WERI-Rb-1 (cell line): Measurements from ENCODE around the gene ANKRD50.

Source experiments
- DNase-seq: peaks from one replicate; pipeline ENCODE4 v3.0.0-alpha.2; 2020
- H3K27ac ChIP-seq: fragments of 250-450 bp; sonication (Bioruptor Pico); 2 replicates; pipeline ENCODE4 v1.5.1; 2020; ENCODE audit warnings: mild to moderate bottlenecking, moderate library complexity
- H3K27me3 ChIP-seq: fragments of 250-450 bp; sonication (Bioruptor Pico); 2 replicates; pipeline ENCODE4 v1.5.1; 2021; ENCODE audit warnings: mild to moderate bottlenecking, low read depth, moderate library complexity; ENCODE audit not compliant: insufficient read depth, severe bottlenecking
- H3K36me3 ChIP-seq: fragments of 250-450 bp; sonication (Bioruptor Pico); 2 replicates; pipeline ENCODE4 v1.5.1; 2020; ENCODE audit warnings: mild to moderate bottlenecking, moderate library complexity
- H3K4me3 ChIP-seq: 2 replicates; pipeline ENCODE4 v1.5.1; 2011; ENCODE audit warnings: low read depth, mild to moderate bottlenecking, control low read depth, low read length
- H3K9me3 ChIP-seq: fragments of 250-450 bp; sonication (Bioruptor Pico); 2 replicates; pipeline ENCODE4 v1.5.1; 2021; ENCODE audit warnings: mild to moderate bottlenecking, moderate library complexity; ENCODE audit not compliant: severe bottlenecking
- TF ChIP-seq, protein P1 (sequence below): IDR thresholded peaks from 2 replicates; pipeline ENCODE4 v1.5.1; 2011; ENCODE audit warnings: low read depth, mild to moderate bottlenecking, control low read depth, inconsistent platforms, low read length

Gene ANKRD50

DNA sequence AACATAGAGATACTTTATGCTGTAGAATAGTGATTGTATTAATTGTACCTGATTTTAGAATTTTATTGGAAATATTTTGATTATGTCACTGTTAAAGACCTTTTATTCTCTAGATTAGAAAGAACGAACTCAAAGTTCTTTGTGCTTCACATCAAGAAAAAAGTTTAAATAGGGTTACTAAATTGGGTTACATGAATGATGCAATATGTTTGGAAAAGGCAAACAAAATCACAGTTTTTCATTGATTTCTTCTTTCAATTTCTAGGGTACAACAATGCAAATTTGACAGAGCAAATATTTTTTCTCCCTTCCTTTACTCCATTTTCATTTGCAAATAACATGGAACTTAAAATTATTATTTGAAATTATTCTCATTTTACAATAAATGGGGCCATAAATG is 24.0 kb upstream of the ANKRD50 start:
- TF ChIP-seq, protein P1, sequence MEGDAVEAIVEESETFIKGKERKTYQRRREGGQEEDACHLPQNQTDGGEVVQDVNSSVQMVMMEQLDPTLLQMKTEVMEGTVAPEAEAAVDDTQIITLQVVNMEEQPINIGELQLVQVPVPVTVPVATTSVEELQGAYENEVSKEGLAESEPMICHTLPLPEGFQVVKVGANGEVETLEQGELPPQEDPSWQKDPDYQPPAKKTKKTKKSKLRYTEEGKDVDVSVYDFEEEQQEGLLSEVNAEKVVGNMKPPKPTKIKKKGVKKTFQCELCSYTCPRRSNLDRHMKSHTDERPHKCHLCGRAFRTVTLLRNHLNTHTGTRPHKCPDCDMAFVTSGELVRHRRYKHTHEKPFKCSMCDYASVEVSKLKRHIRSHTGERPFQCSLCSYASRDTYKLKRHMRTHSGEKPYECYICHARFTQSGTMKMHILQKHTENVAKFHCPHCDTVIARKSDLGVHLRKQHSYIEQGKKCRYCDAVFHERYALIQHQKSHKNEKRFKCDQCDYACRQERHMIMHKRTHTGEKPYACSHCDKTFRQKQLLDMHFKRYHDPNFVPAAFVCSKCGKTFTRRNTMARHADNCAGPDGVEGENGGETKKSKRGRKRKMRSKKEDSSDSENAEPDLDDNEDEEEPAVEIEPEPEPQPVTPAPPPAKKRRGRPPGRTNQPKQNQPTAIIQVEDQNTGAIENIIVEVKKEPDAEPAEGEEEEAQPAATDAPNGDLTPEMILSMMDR: no peak
- no peak for DNase-seq
- H3K27ac ChIP-seq: no peak overlapping the region
- no peak overlapping the region for H3K4me3 ChIP-seq
- no peaks in the 10 kb centered on the region for H3K9me3 ChIP-seq
- no peaks in the 10 kb centered on the region for H3K27me3 ChIP-seq
- no peaks in the 10 kb centered on the region for H3K36me3 ChIP-seq

DNA sequence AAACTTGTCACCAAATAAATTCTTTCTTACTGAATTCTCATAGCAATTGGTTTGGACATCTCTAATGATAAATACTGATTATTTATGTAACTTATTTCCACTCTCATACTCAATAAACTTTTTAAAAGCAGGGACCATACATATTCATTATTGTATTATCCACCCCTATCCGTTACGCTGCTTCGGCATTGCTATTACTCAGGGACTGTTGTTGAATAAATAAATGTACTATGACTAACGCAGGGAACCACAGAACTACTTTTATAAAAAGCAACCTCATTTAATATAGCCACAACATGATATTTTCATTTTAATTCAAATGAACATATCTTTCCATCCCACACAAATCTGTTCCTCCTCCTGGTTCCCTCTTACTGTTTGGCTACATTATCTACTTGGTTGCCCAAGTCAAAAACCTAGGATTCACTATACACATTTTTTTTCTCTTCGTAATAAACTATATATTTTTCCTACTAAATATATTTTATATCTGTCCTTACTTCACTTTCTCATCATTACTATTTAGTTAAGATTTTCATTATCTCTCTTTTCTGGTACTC is 14.9 kb upstream of the ANKRD50 start:
- TF ChIP-seq, protein P1: no peak
- Histone ChIP-seq H3K27ac (no peak overlapping the region), H3K9me3 (no peaks in the 10 kb centered on the region), H3K4me3 (no peak overlapping the region), H3K36me3 (no peaks in the 10 kb centered on the region), H3K27me3 (no peaks in the 10 kb centered on the region)
- no peak for DNase-seq

DNA sequence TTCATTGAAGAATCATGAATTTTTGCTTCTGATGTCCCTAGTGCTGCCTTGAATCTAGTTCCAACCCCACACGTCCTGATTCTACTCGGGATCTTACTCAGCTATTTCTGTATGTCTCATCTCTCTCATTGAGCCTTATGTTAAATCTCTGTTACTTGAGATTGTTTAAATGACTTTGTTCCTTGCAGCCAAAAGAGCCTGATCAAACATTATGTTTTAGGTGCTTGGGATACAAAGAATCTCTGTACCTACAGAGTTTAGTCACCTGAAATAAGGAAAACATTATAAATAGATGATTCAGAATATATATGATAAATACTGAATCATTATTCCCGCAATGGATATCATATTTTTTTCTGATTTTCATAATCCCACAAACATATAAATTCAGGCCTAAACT is 13.7 kb upstream of the ANKRD50 start:
- Histone ChIP-seq H3K27ac (no peak overlapping the region), H3K9me3 (no peaks in the 10 kb centered on the region), H3K36me3 (no peaks in the 10 kb centered on the region), H3K27me3 (no peaks in the 10 kb centered on the region), H3K4me3 (no peak overlapping the region)
- no peak for DNase-seq
- TF ChIP-seq, protein P1: no peak

DNA sequence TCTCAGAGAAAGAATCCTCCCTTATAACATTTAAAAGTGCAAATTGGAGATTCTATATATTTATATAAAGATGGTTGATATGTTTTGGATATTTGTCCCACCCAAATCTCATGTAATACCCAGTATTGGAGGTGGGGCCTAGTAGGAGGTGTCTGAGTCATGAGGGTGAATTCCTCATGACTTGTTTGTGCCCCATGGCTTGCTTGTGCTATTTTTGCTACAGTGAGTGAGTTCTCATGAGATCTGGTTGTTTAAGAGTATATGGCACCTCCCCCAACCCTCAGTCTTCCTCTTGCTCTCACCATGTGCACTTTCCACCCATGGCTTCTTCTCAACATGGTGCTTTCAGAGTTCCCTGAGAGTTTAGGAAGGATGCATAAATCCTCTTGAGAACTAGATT is 9.5 kb upstream of the ANKRD50 start:
- Histone ChIP-seq H3K27me3 (no peaks in the 10 kb centered on the region), H3K27ac (no peak overlapping the region), H3K36me3 (no peaks in the 10 kb centered on the region), H3K4me3 (no peak overlapping the region), H3K9me3 (no peaks in the 10 kb centered on the region)
- no peak for DNase-seq
- TF ChIP-seq, protein P1: no peak

DNA sequence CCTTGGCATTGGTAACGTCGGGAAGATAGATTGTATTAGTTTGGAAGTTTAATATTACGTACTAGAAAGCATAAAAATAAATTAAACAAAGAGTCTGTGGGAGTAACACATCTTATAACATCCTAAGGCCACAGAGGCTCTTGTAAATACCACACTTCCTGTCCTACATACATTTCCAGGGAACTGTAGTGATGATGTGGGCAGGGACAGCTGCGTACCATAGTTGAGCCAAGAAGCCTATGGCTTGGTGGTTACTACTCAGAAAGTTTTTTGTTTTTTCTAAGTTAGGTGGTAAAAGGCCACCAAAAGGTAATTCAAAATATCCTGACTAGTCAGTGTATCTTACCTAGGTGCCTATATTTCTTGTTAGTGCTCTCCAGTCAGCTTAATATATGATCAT is 4.6 kb upstream of the ANKRD50 start:
- no peak for DNase-seq
- Histone ChIP-seq H3K4me3 (no peak overlapping the region), H3K9me3 (no peaks in the 10 kb centered on the region), H3K27me3 (no peaks in the 10 kb centered on the region), H3K36me3 (peaks cover 3% of the 10 kb centered on the region), H3K27ac (no peak overlapping the region)
- TF ChIP-seq, protein P1: no peak

DNA sequence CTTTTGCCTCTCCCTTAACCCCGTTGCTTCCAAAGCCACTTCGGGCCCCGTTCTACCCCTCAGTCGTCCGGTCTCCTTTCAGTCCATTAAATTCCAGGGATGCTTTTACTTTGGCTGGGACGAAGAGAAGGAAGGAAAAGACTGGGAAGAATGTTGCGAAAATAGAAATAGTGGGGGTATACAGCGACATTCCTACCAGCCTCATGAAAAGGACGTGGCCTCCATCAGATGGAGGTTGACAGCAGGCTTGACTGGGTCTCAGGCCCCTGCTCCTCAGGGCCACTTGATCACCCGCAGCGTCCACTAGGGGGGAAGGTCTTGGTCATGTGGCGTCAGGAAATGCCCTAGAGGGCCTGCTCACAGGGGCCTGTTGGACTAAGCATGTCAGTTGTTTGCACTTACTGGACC is 657 bp upstream of the ANKRD50 start:
- peak; percentile 94 for DNase-seq

More for the DNA sequence above, 657 bp upstream of the ANKRD50 start:
- Histone ChIP-seq H3K27ac (peak overlapping the region; percentile 99), H3K36me3 (peaks cover 20% of the 10 kb centered on the region), H3K4me3 (peak overlapping the region; percentile 69), H3K9me3 (no peaks in the 10 kb centered on the region), H3K27me3 (no peaks in the 10 kb centered on the region)
- TF ChIP-seq, protein P1: peak; percentile 77
